Measurements from ENCODE around the gene KNDC1. TPM values are rescaled to one million over a fixed set of nuclear protein-coding genes. Genes with fewer than 3 reads are reported as not detected.

The KNDC1 gene
- total RNA-seq, 4 donors from 2014 or later: 0.27 to 1.7 TPM; not detected in 2

DNA sequence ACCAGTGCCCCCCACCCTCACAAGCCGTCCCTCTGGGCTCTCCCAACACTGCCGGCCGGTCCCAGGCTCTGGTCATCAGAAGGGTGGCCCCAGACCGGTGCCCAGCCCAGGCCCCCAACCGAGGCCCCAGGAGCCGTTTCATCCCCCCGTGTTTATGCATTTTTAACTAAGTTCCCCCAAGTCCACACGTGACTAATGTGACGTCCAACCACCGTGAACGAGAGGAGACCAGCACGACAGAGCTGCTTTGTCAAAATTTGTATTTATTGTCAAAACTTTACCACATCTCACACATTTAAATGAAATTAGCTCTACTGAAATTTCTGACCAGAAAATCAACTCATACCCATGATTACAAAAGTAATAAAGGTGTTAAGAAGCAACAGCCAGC, 86.2 kb downstream of the KNDC1 start:
- H3K9me3 ChIP-seq: no peaks in the 10 kb centered on the region
- H3K4me1 ChIP-seq: peaks cover 0 to 8% (median 4%) of the 10 kb centered on the region in 4 donors
- peaks cover 0 to 3% of the 10 kb centered on the region in 2 donors for H3K27me3 ChIP-seq

DNA sequence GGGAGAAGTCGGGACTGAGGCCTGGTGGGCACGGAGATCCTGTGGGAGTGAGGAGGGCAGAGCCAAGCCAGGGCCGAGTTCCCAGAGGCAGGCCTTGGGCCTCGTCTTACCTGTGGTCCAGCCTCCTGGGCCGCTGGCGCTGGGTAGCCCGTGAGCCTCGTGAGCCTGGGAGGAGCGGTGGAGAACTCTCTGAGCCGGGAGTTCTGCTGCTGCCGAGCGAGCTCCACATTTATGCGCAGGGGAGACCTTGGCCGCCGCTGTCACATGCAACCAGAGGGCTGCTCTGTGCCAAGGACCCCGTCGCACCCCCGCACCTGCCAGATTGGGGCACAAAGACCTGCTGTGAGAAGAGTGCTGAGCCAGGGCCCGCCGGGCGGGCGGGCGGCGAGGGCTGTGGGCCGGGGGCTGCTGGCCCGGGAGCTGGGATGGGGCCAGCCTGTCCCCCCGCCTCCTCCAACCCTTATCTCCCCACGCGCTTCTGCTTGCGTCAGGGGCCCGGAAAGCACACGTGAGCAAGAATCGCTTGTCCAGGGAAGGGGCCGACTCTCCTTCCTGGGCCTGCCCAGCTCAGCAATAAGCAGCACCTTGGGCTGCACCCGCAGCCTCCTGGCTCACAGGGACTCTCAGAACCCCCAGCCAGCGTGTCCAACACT, 87.8 kb downstream of the KNDC1 start:
- Histone ChIP-seq H3K4me1 (no peaks in the 10 kb centered on the region), H3K4me3 (no peak overlapping the region), H3K27me3 (no peaks in the 10 kb centered on the region), H3K27ac (no peak overlapping the region), H3K9me3 (no peaks in the 10 kb centered on the region), H3K36me3 (no peaks in the 10 kb centered on the region)
- no peak for TF ChIP-seq CTCF (IDR thresholded peaks at IDR 0.05)
- no peak for TF ChIP-seq POLR2A (IDR thresholded peaks at IDR 0.05)
- no peak for DNase-seq

More for the DNA sequence above, 86.2 kb downstream of the KNDC1 start:
- H3K36me3 ChIP-seq: no peaks in the 10 kb centered on the region
- no peak overlapping the region for H3K27ac ChIP-seq
- TF ChIP-seq CTCF (IDR thresholded peaks at IDR 0.05) (no peak), POLR2A (IDR thresholded peaks at IDR 0.05) (no peak)
- H3K4me3 ChIP-seq: no peak overlapping the region
- DNase-seq: no peak

GRCh38 chr10:133248334-133248715, 88.3 kb downstream of the KNDC1 start:
- H3K27ac ChIP-seq: no peak overlapping the region
- no peak for DNase-seq
- H3K27me3 ChIP-seq: no peaks in the 10 kb centered on the region
- no peaks in the 10 kb centered on the region for H3K36me3 ChIP-seq
- H3K4me1 ChIP-seq: no peaks in the 10 kb centered on the region
- H3K9me3 ChIP-seq: no peaks in the 10 kb centered on the region
- H3K4me3 ChIP-seq: no peak overlapping the region
- TF ChIP-seq CTCF (IDR thresholded peaks at IDR 0.05) (no peak), POLR2A (IDR thresholded peaks at IDR 0.05) (no peak)

DNA sequence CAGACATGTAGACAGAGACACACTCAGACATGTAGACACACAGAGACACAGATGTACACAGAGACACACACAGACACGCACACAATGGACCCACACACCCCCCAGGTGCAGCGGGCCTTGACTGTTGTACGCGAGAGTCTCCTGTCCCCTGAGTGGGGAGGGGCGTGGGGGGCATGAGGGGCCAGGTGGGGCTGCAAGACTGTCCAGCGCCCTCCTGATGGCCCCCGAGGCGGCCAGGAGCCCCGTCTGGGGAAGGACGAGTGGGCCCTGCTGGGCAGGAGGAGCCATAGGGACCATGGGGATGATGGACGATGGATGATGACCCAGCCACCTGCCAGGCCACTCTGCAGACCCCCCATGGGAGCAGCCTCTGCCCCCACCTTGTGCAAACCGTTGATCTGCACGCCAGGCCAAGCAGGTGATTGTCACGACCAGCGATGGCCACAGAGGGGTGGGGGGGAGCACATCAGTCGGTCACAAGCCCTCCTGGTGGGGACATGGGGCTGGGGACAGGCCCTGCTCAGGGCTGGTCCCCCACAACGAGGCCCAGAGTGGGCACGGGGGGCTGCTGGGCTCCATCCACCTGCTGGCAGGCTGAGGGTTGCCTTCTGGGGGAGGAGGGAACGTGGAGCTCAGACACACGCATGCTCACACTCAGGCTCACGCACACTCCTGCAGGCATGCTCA, 89.2 kb downstream of the KNDC1 start:
- Histone ChIP-seq H3K9me3 (no peaks in the 10 kb centered on the region), H3K4me1 (no peaks in the 10 kb centered on the region), H3K36me3 (no peaks in the 10 kb centered on the region), H3K27me3 (no peaks in the 10 kb centered on the region), H3K4me3 (no peak overlapping the region), H3K27ac (no peak overlapping the region)
- TF ChIP-seq POLR2A (IDR thresholded peaks at IDR 0.05) (no peak), CTCF (IDR thresholded peaks at IDR 0.05) (no peak)
- DNase-seq: no peak

GRCh38 chr10:133249975-133250754, 90.1 kb downstream of the KNDC1 start:
- H3K27me3 ChIP-seq: no peaks in the 10 kb centered on the region
- no peaks in the 10 kb centered on the region for H3K36me3 ChIP-seq
- TF ChIP-seq CTCF (IDR thresholded peaks at IDR 0.05): no peak
- TF ChIP-seq POLR2A (IDR thresholded peaks at IDR 0.05): no peak
- H3K9me3 ChIP-seq: no peaks in the 10 kb centered on the region
- DNase-seq: no peak
- H3K27ac ChIP-seq: no peak overlapping the region
- no peaks in the 10 kb centered on the region for H3K4me1 ChIP-seq
- no peak overlapping the region for H3K4me3 ChIP-seq

All from Peyer's patch (tissue), 4 donors.